GM23338 (cell line): ENCODE measurements around the gene LOC101059915.

Experiments used
- ATAC-seq: fragments of 200-7000 bp; cut with Tn5 transposase; 3 replicates; pipeline ENCODE4 v1.9.1; 2020
- DNase-seq: peaks from one replicate; pipeline ENCODE4 v3.0.0-alpha.2; 2015; ENCODE audit warnings: low spot score
- H2AFZ ChIP-seq: fragments of 200-600 bp; sonication (generic); 2 replicates; pipeline ENCODE4 v1.8.0; 2016; ENCODE audit warnings: antibody characterized with exemption, mild to moderate bottlenecking, moderate library complexity
- H3F3A ChIP-seq: fragments of 200-600 bp; sonication (generic); replicated peaks from 2 replicates; pipeline ENCODE4 v1.8.0; 2017; ENCODE audit warnings: antibody characterized with exemption, mixed run types, low read depth
- H3K27ac ChIP-seq: fragments of 200-600 bp; sonication (generic); 2 replicates; pipeline ENCODE4 v1.6.1; 2016; ENCODE audit warnings: low read depth
- H3K27me3 ChIP-seq: fragments of 200-600 bp; sonication (generic); 2 replicates; pipeline ENCODE4 v1.8.0; 2016; ENCODE audit warnings: mild to moderate bottlenecking, mixed run types, moderate library complexity; ENCODE audit not compliant: insufficient read depth
- H3K36me3 ChIP-seq: fragments of 200-600 bp; sonication (generic); 2 replicates; pipeline ENCODE4 v1.8.0; 2016; ENCODE audit warnings: mild to moderate bottlenecking; ENCODE audit not compliant: insufficient read depth
- H3K4me1 ChIP-seq: fragments of 200-600 bp; sonication (generic); 2 replicates; pipeline ENCODE4 v1.8.0; 2016; ENCODE audit warnings: mild to moderate bottlenecking, moderate library complexity; ENCODE audit not compliant: insufficient read depth
- H3K4me2 ChIP-seq: fragments of 200-600 bp; sonication (generic); 2 replicates; pipeline ENCODE4 v1.7.1; 2017; ENCODE audit warnings: mixed run types
- H3K4me3 ChIP-seq: fragments of 200-600 bp; sonication (generic); 2 replicates; pipeline ENCODE4 v1.6.1; 2016; ENCODE audit warnings: mixed run types
- H3K79me2 ChIP-seq: fragments of 200-600 bp; sonication (generic); replicated peaks from 2 replicates; pipeline ENCODE4 v1.8.0; 2017; ENCODE audit warnings: mild to moderate bottlenecking; ENCODE audit not compliant: insufficient read depth
- H3K9me2 ChIP-seq: fragments of 200-600 bp; sonication (generic); 2 replicates; pipeline ENCODE4 v1.8.0; 2017; ENCODE audit not compliant: insufficient read depth
- H4K20me1 ChIP-seq: fragments of 200-600 bp; sonication (generic); replicated peaks from 2 replicates; pipeline ENCODE4 v1.8.0; 2017; ENCODE audit warnings: mild to moderate bottlenecking; ENCODE audit not compliant: insufficient read depth
- H3K27ac Mint-ChIP-seq: 2 replicates; pipeline ENCODE4 v1.8.0; 2020; ENCODE audit warnings: inconsistent platforms, mild to moderate bottlenecking, moderate library complexity, mixed read lengths
- H3K27me3 Mint-ChIP-seq: 3 replicates; pipeline ENCODE4 v1.8.0; 2022; ENCODE audit warnings: low read depth, mild to moderate bottlenecking, moderate library complexity, mixed read lengths, inconsistent platforms; ENCODE audit not compliant: insufficient read depth, poor library complexity
- H3K36me3 Mint-ChIP-seq: 3 replicates; pipeline ENCODE4 v1.8.0; 2021; ENCODE audit warnings: low read depth, mild to moderate bottlenecking, inconsistent platforms, moderate library complexity, mixed read lengths
- H3K4me1 Mint-ChIP-seq: 3 replicates; pipeline ENCODE4 v1.8.0; 2020; ENCODE audit warnings: mild to moderate bottlenecking, inconsistent platforms, mixed read lengths
- H3K4me3 Mint-ChIP-seq: 3 replicates; pipeline ENCODE4 v1.8.0; 2021; ENCODE audit warnings: moderate library complexity, mild to moderate bottlenecking, inconsistent platforms, mixed read lengths
- H3K9me3 Mint-ChIP-seq: 3 replicates; pipeline ENCODE4 v1.8.0; 2020; ENCODE audit warnings: moderate library complexity, mild to moderate bottlenecking, inconsistent platforms, mixed read lengths
- CREB1 ChIP-seq: fragments of 250-450 bp; sonication (Bioruptor Pico); IDR thresholded peaks from 2 replicates; pipeline ENCODE4 v1.5.0; 2020; ENCODE audit warnings: low read depth, mild to moderate bottlenecking, moderate library complexity
- NANOG ChIP-seq: IDR thresholded peaks from 2 replicates; pipeline ENCODE4 v1.6.1; 2016; ENCODE audit warnings: antibody characterized with exemption, borderline replicate concordance
- ZNF331 ChIP-seq: fragments of 250-450 bp; sonication (Bioruptor Pico); IDR thresholded peaks from 2 replicates; pipeline ENCODE4 v1.5.0; 2020; ENCODE audit warnings: low read depth, mild to moderate bottlenecking, moderate library complexity
- ZNF462 ChIP-seq: fragments of 250-450 bp; sonication (Bioruptor Pico); IDR thresholded peaks from 2 replicates; pipeline ENCODE4 v1.5.0; 2020; ENCODE audit warnings: mild to moderate bottlenecking, moderate library complexity
- TF ChIP-seq, protein P1 (sequence below), 2 experiments: fragments of 200-600 bp in 1 of 2; sonication (generic) in 1 of 2; conservative IDR thresholded peaks; 2 replicates each; pipeline versions ENCODE4 v1.5.1 to v1.6.1; 2016 to 2017; ENCODE audit warnings: antibody characterized with exemption in 2 of 2, low read depth in 2 of 2, mild to moderate bottlenecking in 2 of 2, moderate library complexity in 1 of 2

The LOC101059915 gene

DNA sequence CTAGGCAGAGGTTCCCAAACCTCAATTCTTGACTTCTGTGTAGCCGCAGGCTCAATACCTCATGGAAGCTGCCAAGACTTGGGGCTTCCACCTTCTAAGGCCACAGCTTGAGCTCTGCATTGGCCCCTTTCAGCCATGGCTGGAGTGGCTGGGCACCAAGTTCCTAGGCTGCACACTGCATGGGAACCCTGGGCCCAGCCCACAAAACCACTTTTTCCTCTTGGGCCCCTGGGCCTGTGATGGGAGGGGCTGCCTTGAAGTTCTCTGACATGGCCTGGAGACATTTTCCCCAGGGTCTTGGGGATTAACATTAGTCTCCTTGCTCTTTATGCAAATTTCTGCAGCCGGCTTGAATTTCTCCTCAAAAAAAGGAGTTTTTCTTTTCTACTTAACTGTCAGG is 14.0 kb upstream of the LOC101059915 start (continued):
- no peak for TF ChIP-seq ZNF462 (CRISPR knock-in tag)
- TF ChIP-seq, protein P1, sequence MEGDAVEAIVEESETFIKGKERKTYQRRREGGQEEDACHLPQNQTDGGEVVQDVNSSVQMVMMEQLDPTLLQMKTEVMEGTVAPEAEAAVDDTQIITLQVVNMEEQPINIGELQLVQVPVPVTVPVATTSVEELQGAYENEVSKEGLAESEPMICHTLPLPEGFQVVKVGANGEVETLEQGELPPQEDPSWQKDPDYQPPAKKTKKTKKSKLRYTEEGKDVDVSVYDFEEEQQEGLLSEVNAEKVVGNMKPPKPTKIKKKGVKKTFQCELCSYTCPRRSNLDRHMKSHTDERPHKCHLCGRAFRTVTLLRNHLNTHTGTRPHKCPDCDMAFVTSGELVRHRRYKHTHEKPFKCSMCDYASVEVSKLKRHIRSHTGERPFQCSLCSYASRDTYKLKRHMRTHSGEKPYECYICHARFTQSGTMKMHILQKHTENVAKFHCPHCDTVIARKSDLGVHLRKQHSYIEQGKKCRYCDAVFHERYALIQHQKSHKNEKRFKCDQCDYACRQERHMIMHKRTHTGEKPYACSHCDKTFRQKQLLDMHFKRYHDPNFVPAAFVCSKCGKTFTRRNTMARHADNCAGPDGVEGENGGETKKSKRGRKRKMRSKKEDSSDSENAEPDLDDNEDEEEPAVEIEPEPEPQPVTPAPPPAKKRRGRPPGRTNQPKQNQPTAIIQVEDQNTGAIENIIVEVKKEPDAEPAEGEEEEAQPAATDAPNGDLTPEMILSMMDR (conservative IDR thresholded peaks at IDR 0.05; ENCODE audit: low read depth in 2 of 2), result no peak
- no peak for TF ChIP-seq ZNF331 (CRISPR knock-in tag)

- Histone ChIP-seq H3K4me3 (no peak overlapping the region), H3F3A (no peaks in the 10 kb centered on the region), H3K27ac (no peak overlapping the region), H3K4me1 (no peaks in the 10 kb centered on the region), H3K9me2 (no peaks in the 10 kb centered on the region), H4K20me1 (no peaks in the 10 kb centered on the region), H3K27me3 (no peaks in the 10 kb centered on the region), H3K79me2 (no peaks in the 10 kb centered on the region), H3K4me2 (no peak overlapping the region), H3K36me3 (no peaks in the 10 kb centered on the region), H2AFZ (no peak overlapping the region)
- Mint-ChIP-seq H3K4me1 (no peaks in the 10 kb centered on the region), H3K36me3 (no peaks in the 10 kb centered on the region; the same call in 2 of the 3 replicates), H3K27ac (no peak overlapping the region), H3K27me3 (no peaks in the 10 kb centered on the region), H3K4me3 (no peak overlapping the region), H3K9me3 (no peaks in the 10 kb centered on the region)
- TF ChIP-seq NANOG (no peak), CREB1 (CRISPR knock-in tag) (no peak)
- ATAC-seq, result no peak
- no peak for DNase-seq
Measured at GRCh38 chrX:71657267-71657666, 10.1 kb upstream of the LOC101059915 start.
